Islet precursor cell (in vitro differentiated cells): ENCODE measurements around the gene APOL1.
"Not testable (repeated sequence)": the region's sequence is repeated elsewhere in the genome, so short reads cannot be mapped to it uniquely, and the experiment has no call there.

Experiments used
- DNase-seq: peaks from one replicate; pipeline ENCODE4 v3.0.0-alpha.2; 2018

APOL1 gene

GRCh38 chr22:36225333-36225922 is 27.5 kb upstream of the APOL1 start:
- DNase-seq = peak; percentile 39

GRCh38 chr22:36226189-36226588 is 26.7 kb upstream of the APOL1 start:
- DNase-seq = no peak

DNA sequence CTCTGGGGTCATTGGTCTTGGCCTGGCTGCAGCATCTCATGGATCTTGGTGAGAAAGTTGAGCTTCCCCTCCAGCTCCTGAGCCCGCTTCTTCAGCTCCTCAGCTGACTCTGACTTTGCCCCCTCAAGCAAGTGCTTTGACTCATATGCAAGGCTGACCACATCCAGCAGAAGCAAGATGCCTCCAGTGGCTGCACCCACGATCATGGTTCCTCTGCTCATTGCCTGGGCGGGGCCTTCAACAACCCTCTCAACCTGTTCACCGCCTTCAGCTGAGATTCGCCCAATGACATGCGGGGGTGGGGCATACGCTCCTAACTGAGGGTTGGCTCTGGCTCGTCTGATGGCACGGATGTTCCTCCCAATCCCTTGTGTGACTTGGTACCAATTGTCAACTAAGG is 25.5 kb upstream of the APOL1 start:
- peak; percentile 37 for DNase-seq

GRCh38 chr22:36227806-36228205 is 25.1 kb upstream of the APOL1 start:
- DNase-seq = peak; percentile 24

GRCh38 chr22:36228369-36228768 is 24.6 kb upstream of the APOL1 start:
- not testable (repeated sequence) for DNase-seq

DNA sequence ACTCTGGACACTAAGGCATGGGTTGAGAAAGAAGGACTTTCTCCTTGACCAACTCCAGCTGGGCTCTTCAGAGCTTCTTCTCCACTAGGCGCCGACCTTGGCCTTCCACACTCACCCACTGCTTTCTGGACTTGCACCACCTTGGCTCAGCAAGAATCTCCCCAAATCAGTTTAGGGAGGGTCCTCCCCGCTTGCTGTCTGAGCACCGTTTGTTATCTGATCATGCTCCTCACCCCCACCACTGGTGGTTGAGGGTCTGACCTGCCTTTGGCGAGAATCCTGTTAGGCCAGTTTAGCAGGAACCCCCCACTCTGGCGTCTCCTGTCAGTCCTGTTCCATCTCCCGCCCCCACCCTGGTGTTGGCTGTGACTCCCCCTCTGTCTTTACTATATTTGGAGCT is 24.0 kb upstream of the APOL1 start:
- DNase-seq = peak; percentile 63

- peak; percentile 33 for DNase-seq
Measured at GRCh38 chr22:36229649-36230048, 23.3 kb upstream of the APOL1 start.

DNA sequence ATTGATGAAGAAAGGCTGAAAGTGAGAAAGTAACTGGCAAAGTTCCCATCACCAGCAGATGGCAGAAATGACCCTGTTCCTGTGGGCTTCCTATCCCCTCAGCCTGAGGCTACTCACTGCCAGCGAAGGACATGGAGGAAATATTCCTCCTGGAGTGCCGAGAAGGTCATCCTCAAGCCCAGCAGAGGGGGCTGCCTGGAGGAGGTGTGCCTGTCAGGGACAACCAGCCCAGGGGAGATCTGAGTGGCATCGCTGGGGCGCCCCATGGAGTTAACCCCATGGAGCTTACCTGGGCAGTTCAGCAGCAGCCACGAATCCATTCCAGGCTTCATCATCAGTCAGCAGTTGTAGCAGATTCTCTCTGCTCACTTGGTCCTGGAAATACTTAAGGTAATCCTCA is 21.9 kb upstream of the APOL1 start:
- peak; percentile 49 for DNase-seq

DNA sequence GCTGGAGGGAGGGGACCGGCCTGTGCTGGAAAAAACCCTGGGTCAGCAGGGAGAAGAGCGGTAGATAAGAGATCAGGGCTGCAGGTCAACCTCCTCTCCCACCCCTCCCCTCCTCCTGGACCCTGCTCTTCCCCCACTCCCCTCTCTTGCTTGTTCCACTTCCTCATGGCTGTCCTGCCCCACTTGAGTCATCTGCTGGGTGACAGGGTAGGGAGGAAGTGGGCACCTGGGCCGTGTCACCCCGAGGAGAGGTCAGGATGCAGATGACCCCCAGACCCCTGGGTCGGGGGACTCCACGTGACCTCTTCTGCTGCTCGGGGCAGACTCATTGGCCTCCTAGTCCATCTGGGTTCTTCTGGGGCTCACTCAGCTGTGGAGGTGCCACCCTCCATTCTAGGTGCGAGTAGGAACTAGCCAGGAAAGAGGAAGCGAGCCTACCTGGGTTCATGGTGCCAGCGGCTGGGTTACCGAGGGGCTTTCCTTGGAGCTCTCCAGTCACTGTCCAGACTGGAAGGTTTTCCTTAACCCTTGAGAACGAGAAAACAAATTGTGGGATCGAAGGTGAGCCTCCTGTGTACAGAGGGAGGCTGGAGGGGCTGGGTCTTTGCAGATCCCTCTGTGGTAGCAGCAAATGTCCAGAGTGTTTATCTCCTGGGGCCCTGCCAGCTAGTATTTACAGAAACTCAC is 20.1 kb upstream of the APOL1 start:
- DNase-seq = peak; percentile 23

DNA sequence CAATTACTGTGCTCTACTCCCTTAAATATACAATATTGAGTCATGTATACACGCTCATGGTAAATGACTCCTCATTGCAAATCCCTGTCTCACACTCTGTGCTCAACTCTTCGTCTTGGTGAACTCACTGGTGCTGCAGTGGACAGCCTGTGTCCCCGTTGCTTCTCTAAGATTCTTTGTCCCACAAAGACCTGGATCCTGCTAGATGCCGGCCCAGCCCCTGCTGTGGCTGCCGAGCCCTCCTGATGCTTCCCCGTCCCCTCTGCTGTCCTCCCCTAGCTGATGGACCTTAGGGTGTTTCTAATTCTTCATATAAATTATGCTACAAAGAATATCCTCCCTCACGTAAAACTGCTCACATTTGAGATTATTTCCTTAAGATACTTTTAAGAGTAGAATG is 19.1 kb upstream of the APOL1 start:
- DNase-seq = peak; percentile 19

DNA sequence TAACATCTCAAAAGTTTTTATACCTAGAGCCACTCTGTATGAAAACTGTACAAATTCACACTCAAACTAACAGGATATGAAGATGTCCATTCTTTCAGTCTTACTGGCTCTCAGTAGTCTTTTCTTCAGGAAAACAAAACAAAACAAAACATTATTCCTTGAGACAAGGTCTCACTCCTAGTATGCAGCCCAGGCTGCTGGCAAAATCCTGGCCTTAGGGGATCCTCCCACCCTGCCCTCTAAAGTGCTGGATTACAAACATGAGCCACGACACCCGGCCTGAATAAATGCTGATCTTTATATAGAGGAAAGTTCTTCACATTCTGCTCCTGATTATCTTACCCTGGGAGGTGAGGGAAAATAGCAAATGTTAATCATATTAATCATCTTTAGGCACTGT is 18.7 kb upstream of the APOL1 start:
- DNase-seq = no peak

- DNase-seq = peak; percentile 20
Measured at GRCh38 chr22:36234919-36235318, 18.0 kb upstream of the APOL1 start.

DNA sequence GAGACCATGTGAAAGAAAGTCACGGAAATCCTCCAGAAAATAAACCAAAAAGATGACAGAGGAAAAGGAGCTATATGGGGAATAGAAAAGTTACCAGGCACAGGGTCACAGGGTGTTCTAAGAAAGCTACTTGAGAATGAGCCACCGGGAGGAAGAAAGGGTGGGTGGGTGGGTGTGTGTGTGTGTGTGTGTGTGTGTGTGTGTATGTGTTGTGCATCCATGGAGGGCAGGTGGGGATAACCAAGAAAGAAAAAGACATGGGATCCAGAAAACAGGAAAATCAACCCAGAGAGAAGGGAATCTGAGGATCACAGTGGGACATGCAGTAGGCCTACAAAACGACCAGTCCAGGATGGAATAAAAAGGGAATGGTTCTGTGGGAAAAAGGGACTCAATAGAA is 17.3 kb upstream of the APOL1 start:
- no peak for DNase-seq

GRCh38 chr22:36236388-36237319 is 16.3 kb upstream of the APOL1 start:
- DNase-seq = peak; percentile 47

GRCh38 chr22:36237462-36238372 is 15.2 kb upstream of the APOL1 start:
- DNase-seq = peak; percentile 36

GRCh38 chr22:36238373-36239149 is 14.4 kb upstream of the APOL1 start:
- DNase-seq = peak; percentile 35

GRCh38 chr22:36239150-36239400 is 13.9 kb upstream of the APOL1 start:
- no peak for DNase-seq

DNA sequence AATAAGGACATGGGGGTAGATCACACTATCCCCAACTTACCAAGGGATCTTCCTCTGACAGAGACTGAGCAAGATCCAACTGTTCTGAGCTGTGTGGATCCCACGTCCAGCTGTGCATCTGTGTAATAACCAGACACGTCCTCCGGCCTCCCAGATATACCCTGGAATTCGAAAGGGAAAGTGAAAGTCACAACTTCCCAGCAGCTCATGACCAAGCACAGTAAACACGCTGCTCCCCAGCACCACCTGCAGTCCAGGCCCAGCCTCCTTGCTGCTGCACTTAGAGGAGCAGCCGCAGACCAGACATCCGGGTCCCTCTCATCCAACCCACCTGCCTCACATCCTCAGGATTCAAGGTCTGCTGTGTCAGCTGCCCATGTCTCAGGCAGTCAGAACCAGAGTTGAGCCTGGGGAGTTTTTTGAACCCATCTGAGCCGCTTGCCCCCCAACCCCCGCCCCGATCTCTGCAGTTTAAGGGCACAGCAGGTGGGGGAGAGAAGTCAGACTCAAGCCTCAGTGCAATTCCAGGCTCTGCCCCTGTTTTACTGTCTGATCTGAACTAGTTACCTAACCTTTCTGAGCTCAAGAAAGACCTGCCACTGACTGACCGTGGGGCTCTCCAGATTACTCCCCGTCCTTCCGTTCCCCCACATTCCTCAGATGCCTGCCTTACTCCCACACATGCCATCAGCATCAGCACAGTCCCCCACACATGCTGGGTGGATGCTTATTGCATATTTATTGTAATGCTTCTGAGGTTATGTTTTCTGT is 13.3 kb upstream of the APOL1 start, which contains the start of gene APOL2:
APOL2 (minus strand) TSS at position 127 of the 771 bp plus-strand sequence. CDS start 6,365 bp downstream, outside the sequence.
- DNase-seq = peak; percentile 97

- peak; percentile 26 for DNase-seq
Measured at GRCh38 chr22:36243986-36244385, 8.9 kb upstream of the APOL1 start.

- DNase-seq = peak; percentile 23
Measured at GRCh38 chr22:36244522-36245391, 8.2 kb upstream of the APOL1 start.
